HL-60 (cell line): ENCODE results near the gene CLDN6.
A peak's percentile ranks its signal among the peaks of the same experiment; 100 is the strongest.

Experiments used
- DNase-seq, 2 experiments: peaks; one replicate each; pipeline ENCODE4 v3.0.0-alpha.2; 2010 to 2020; ENCODE audit warnings: low read depth in 1 of 2, low spot score in 1 of 2
- H3K27ac ChIP-seq: fragments of 250-450 bp; sonication (Bioruptor Pico); replicated peaks from 2 replicates; pipeline ENCODE4 v1.5.1; 2020; ENCODE audit warnings: mild to moderate bottlenecking, moderate library complexity
- H3K27me3 ChIP-seq: fragments of 250-450 bp; sonication (Bioruptor Pico); 2 replicates; pipeline ENCODE4 v1.5.1; 2021; ENCODE audit warnings: mild to moderate bottlenecking, moderate library complexity; ENCODE audit not compliant: insufficient read depth, poor library complexity, severe bottlenecking
- H3K4me3 ChIP-seq: replicated peaks from 2 replicates; pipeline ENCODE4 v1.5.1; 2011; ENCODE audit warnings: mild to moderate bottlenecking, control low read depth, low read length; ENCODE audit not compliant: insufficient read depth
- GABPA ChIP-seq: IDR thresholded peaks from 2 replicates; pipeline ENCODE4 v1.6.1; 2012; ENCODE audit warnings: low read depth
- POLR2AphosphoS5 ChIP-seq: IDR thresholded peaks from 2 replicates; pipeline ENCODE4 v1.6.1; 2012; ENCODE audit warnings: low read depth
- REST ChIP-seq: IDR thresholded peaks from 2 replicates; pipeline ENCODE4 v1.6.1; 2012; ENCODE audit warnings: low read depth; ENCODE audit not compliant: insufficient replicate concordance
- SPI1 ChIP-seq: IDR thresholded peaks from 2 replicates; pipeline ENCODE4 v1.6.1; 2012; ENCODE audit warnings: low read depth, mild to moderate bottlenecking, borderline replicate concordance
- TF ChIP-seq, protein P1 (sequence below): IDR thresholded peaks from one replicate; pipeline ENCODE4 v1.5.1; 2011; ENCODE audit warnings: low read length, control low read depth, inconsistent platforms; ENCODE audit not compliant: insufficient read depth

Gene CLDN6

DNA sequence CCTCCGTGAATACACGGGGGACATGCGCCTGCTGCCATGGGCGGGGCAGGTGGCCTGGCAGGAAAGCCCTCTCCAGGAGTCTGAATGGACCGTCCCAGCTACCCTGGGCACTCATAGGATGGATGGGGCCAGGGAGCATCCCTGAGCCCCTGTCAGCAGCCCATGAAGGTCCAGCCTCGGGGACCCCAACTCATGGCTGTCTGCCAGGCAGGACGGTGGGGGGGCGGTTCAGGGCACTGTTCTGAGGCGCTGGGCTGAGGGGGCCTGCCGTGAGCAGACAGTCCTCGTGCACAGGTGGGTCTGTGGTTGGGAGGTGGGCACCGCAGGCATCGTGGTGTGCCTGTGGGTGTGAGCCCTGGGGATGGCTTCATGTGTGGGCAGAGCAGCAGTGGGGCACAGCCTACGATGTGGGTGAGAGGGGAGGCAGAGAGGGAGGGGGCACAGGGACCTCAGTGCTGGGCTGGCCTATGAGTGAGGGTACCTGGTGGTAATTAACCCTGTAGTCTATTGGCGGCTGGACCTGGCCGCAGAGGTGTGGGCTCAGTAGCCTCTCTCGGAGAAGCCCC, 31.3 kb downstream of the CLDN6 start:
- TF ChIP-seq POLR2AphosphoS5 (no peak), REST (no peak), SPI1 (no peak), GABPA (no peak)
- TF ChIP-seq, protein P1, sequence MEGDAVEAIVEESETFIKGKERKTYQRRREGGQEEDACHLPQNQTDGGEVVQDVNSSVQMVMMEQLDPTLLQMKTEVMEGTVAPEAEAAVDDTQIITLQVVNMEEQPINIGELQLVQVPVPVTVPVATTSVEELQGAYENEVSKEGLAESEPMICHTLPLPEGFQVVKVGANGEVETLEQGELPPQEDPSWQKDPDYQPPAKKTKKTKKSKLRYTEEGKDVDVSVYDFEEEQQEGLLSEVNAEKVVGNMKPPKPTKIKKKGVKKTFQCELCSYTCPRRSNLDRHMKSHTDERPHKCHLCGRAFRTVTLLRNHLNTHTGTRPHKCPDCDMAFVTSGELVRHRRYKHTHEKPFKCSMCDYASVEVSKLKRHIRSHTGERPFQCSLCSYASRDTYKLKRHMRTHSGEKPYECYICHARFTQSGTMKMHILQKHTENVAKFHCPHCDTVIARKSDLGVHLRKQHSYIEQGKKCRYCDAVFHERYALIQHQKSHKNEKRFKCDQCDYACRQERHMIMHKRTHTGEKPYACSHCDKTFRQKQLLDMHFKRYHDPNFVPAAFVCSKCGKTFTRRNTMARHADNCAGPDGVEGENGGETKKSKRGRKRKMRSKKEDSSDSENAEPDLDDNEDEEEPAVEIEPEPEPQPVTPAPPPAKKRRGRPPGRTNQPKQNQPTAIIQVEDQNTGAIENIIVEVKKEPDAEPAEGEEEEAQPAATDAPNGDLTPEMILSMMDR: no peak
- H3K27ac ChIP-seq: no peak overlapping the region
- no peak for DNase-seq
- peaks cover 2% of the 10 kb centered on the region for H3K27me3 ChIP-seq
- H3K4me3 ChIP-seq: no peak overlapping the region

DNA sequence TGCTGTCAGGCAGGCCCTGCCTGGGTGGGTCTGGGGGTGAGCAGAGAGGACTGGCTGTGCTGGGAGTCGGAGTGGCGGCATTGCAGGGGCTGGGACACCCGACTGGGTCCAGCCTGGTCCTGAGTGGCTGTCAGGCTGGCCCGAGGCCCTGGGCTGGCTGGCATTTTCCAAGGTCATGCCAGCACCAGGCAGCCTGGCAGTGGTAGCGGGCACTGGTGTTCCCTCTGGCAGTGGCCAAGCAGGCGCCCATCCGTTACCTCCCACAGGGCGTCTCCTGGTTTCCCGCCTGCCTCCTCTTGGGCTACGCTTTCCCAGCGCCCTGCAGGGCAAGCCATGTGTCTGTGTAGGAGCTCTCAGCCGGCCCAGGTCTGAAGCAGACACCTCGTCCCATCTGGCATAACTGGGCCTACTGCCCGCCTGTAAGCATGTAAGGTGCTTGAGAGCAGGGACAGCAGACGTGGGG, 32.1 kb downstream of the CLDN6 start:
- DNase-seq: no peak
- no peak overlapping the region for H3K27ac ChIP-seq
- TF ChIP-seq REST (no peak), SPI1 (no peak), POLR2AphosphoS5 (no peak), GABPA (no peak)
- TF ChIP-seq, protein P1: no peak
- H3K4me3 ChIP-seq: no peak overlapping the region
- H3K27me3 ChIP-seq: peaks cover 2% of the 10 kb centered on the region

GRCh38 chr16:2985462-2985861, 32.5 kb downstream of the CLDN6 start:
- DNase-seq: no peak
- Histone ChIP-seq H3K27ac (no peak overlapping the region), H3K4me3 (no peak overlapping the region), H3K27me3 (peaks cover 2% of the 10 kb centered on the region)
- TF ChIP-seq POLR2AphosphoS5: no peak

DNA sequence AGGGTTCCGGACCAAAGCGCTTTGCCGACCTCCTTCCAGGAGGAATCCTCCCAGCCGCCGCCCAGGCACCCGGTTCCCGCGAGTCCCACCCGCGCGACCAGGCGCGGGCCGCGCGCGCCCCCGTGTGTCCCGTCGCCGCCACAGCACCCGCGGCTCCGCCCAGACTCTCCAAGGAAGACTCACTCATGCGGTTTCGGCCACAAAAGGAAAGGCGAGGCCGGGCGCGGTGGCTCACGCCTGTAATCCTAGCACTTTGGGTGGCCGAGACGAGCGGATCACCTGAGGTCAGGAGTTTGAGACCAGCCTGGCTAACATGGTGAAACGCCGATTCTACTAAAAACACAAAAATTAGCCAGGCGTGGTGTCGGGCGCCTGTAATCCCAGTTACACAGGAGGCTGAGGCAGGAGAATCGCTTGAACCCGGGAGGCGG, 34.3 kb downstream of the CLDN6 start:
- peak in 1 of 2 experiments; percentile 81 for DNase-seq
- TF ChIP-seq POLR2AphosphoS5 (no peak), SPI1 (no peak)
- TF ChIP-seq, protein P1: peak; percentile 68
- Histone ChIP-seq H3K27me3 (no peaks in the 10 kb centered on the region), H3K27ac (no peak overlapping the region), H3K4me3 (peak overlapping the region; percentile 22)
